H1 (cell line): ENCODE results near the gene PRDM2. TPM values are rescaled to one million over a fixed set of nuclear protein-coding genes. Genes with fewer than 3 reads are reported as not detected.
"Not testable (repeated sequence)": the region's sequence is repeated elsewhere in the genome, so short reads cannot be mapped to it uniquely, and the experiment has no call there.

ENCODE experiments used
- CTCF ChIA-PET: fragments of 300-600 bp; sonication (Branson Sonifier 250); formaldehyde crosslinking; loops from one replicate; lab custom pipeline; 2021; ENCODE audit not compliant: partially characterized antibody; lab: Charles Lee
- POLR2A ChIA-PET: fragments of 300-600 bp; sonication (Branson Sonifier 250); formaldehyde crosslinking; loops from one replicate; lab custom pipeline; 2021; ENCODE audit warnings: inconsistent platforms; ENCODE audit not compliant: partially characterized antibody; lab: Charles Lee
- DNase-seq, 2 experiments: peaks; one replicate each; pipeline versions ENCODE4 v3.0.0 to v3.0.0-alpha.2; 2010 to 2022; ENCODE audit warnings: low spot score in 2 of 2, low read depth in 1 of 2, mixed read lengths in 1 of 2
- FAIRE-seq: peaks from 2 replicates; lab custom pipeline; 2011; peaks lifted over from hg19 to GRCh38; lab: Jason Lieb, UNC
- H2AFZ ChIP-seq: 2 replicates; pipeline ENCODE4 v1.8.1; 2012; ENCODE audit warnings: low read length, inconsistent platforms
- H2AK5ac ChIP-seq: 2 replicates; pipeline ENCODE4 v1.6.1; 2013; ENCODE audit warnings: low read depth, low read length
- H2BK120ac ChIP-seq: replicated peaks from 2 replicates; pipeline ENCODE3; 2013; ENCODE audit warnings: low read depth, low read length, inconsistent platforms
- H2BK12ac ChIP-seq: 2 replicates; pipeline ENCODE4 v1.6.1; 2013; ENCODE audit warnings: low read depth, low read length
- H2BK15ac ChIP-seq: 2 replicates; pipeline ENCODE4 v1.6.1; 2013; ENCODE audit warnings: low read length
- H2BK20ac ChIP-seq: 2 replicates; pipeline ENCODE4 v1.6.1; 2013; ENCODE audit warnings: low read length
- H2BK5ac ChIP-seq: 2 replicates; pipeline ENCODE4 v1.6.1; 2013; ENCODE audit warnings: low read depth, low read length
- H3K14ac ChIP-seq: 2 replicates; pipeline ENCODE4 v1.6.1; 2013; ENCODE audit warnings: inconsistent platforms; ENCODE audit not compliant: insufficient read length
- H3K18ac ChIP-seq: 2 replicates; pipeline ENCODE4 v1.6.1; 2013; ENCODE audit warnings: low read length; ENCODE audit errors: extremely low read depth
- H3K23ac ChIP-seq: 2 replicates; pipeline ENCODE4 v1.6.1; 2013; ENCODE audit warnings: inconsistent platforms; ENCODE audit not compliant: insufficient read length
- H3K23me2 ChIP-seq: 2 replicates; pipeline ENCODE4 v1.6.1; 2013; ENCODE audit warnings: low read depth, low read length
- H3K27ac ChIP-seq: 2 replicates; pipeline ENCODE4 v1.6.1; 2011; ENCODE audit warnings: low read depth, low read length, inconsistent platforms
- H3K27me3 ChIP-seq, 4 experiments: replicated peaks in 1 of 4; 1 replicate in 1 of 4; 2 replicates in 3 of 4; pipeline versions ENCODE4 v1.6.1 to v1.8.1; 2011 to 2013; ENCODE audit warnings: low read length in 3 of 4, mild to moderate bottlenecking in 3 of 4, inconsistent platforms in 2 of 4, mixed read lengths in 2 of 4, moderate library complexity in 1 of 4; ENCODE audit not compliant: control insufficient read depth in 3 of 4, insufficient read depth in 3 of 4; ENCODE audit errors: extremely low read depth in 1 of 4
- H3K36me3 ChIP-seq, 4 experiments: 2 replicates each; pipeline versions ENCODE4 v1.6.1 to v1.8.1; 2011 to 2013; ENCODE audit warnings: mild to moderate bottlenecking in 4 of 4, low read length in 3 of 4, moderate library complexity in 2 of 4, control low read depth in 1 of 4, inconsistent platforms in 1 of 4; ENCODE audit not compliant: insufficient read depth in 4 of 4, control insufficient read depth in 2 of 4
- H3K4ac ChIP-seq: replicated peaks from 2 replicates; pipeline ENCODE3; 2013; ENCODE audit warnings: low read length, low read depth, mixed read lengths, inconsistent platforms; ENCODE audit not compliant: insufficient read length
- H3K4me1 ChIP-seq, 4 experiments: replicated peaks in 1 of 4; 1 replicate in 1 of 4; 2 replicates in 3 of 4; pipeline versions ENCODE4 v1.6.1 to v1.8.1; 2011 to 2013; ENCODE audit warnings: low read length in 3 of 4, inconsistent platforms in 2 of 4, mixed read lengths in 1 of 4; ENCODE audit not compliant: insufficient read depth in 4 of 4, control insufficient read depth in 3 of 4
- H3K4me2 ChIP-seq, 2 experiments: 2 replicates each; pipeline versions ENCODE4 v1.6.1 to v1.8.1; 2011 to 2013; ENCODE audit warnings: low read depth in 2 of 2, low read length in 2 of 2, control low read depth in 1 of 2, inconsistent platforms in 1 of 2, mild to moderate bottlenecking in 1 of 2; ENCODE audit not compliant: insufficient read depth in 1 of 2
- H3K4me3 ChIP-seq, 4 experiments: fragments of 200-600, 300-600 bp in 1 of 4; sonication (generic), shearing (Covaris generic), sonication (Bioruptor Twin) in 1 of 4; 2 replicates each; pipeline versions ENCODE4 v1.5.1 to v1.8.1; 2011 to 2016; ENCODE audit warnings: low read length in 4 of 4, low read depth in 3 of 4, control low read depth in 2 of 4, inconsistent platforms in 2 of 4, mild to moderate bottlenecking in 2 of 4, mixed read lengths in 1 of 4, moderate library complexity in 1 of 4; ENCODE audit not compliant: insufficient read depth in 2 of 4; ENCODE audit errors: extremely low read depth in 1 of 4
- H3K56ac ChIP-seq: replicated peaks from 2 replicates; pipeline ENCODE3; 2013; ENCODE audit warnings: low read depth, mild to moderate bottlenecking, mixed read lengths, low read length, inconsistent platforms; ENCODE audit not compliant: insufficient read length
- H3K79me1 ChIP-seq: 2 replicates; pipeline ENCODE4 v1.6.1; 2013; ENCODE audit warnings: low read depth, low read length, control low read depth
- H3K79me2 ChIP-seq, 2 experiments: 2 replicates each; pipeline versions ENCODE4 v1.6.1 to v1.8.1; 2012 to 2013; ENCODE audit warnings: low read length in 2 of 2, mild to moderate bottlenecking in 2 of 2, inconsistent platforms in 1 of 2; ENCODE audit not compliant: insufficient read depth in 2 of 2, control insufficient read depth in 1 of 2
- H3K9ac ChIP-seq, 4 experiments: replicated peaks in 1 of 4; 1 replicate in 1 of 4; 2 replicates in 3 of 4; pipeline versions ENCODE4 v1.6.1 to v1.8.1; 2011 to 2013; ENCODE audit warnings: low read depth in 3 of 4, low read length in 3 of 4, control low read depth in 2 of 4, mild to moderate bottlenecking in 2 of 4, moderate library complexity in 2 of 4, inconsistent platforms in 1 of 4; ENCODE audit errors: extremely low read depth in 1 of 4
- H3K9me3 ChIP-seq, 2 experiments: 2 replicates each; pipeline versions ENCODE4 v1.6.1 to v1.8.1; 2012 to 2013; ENCODE audit warnings: mild to moderate bottlenecking in 2 of 2, moderate library complexity in 2 of 2, control low read depth in 1 of 2, inconsistent platforms in 1 of 2, low read depth in 1 of 2, low read length in 1 of 2, mixed read lengths in 1 of 2; ENCODE audit not compliant: insufficient read depth in 2 of 2
- H4K20me1 ChIP-seq, 2 experiments: replicated peaks in 1 of 2; 2 replicates each; pipeline versions ENCODE3 to v1.8.1; 2011 to 2013; ENCODE audit warnings: inconsistent platforms in 2 of 2, low read length in 2 of 2, mild to moderate bottlenecking in 1 of 2; ENCODE audit not compliant: insufficient read depth in 2 of 2, control insufficient read depth in 1 of 2
- H4K5ac ChIP-seq: 2 replicates; pipeline ENCODE4 v1.6.1; 2013; ENCODE audit warnings: low read length, low read depth, mixed read lengths, inconsistent platforms; ENCODE audit not compliant: insufficient read length
- H4K8ac ChIP-seq: 2 replicates; pipeline ENCODE4 v1.8.0; 2013; ENCODE audit warnings: mild to moderate bottlenecking, moderate library complexity, low read length, inconsistent platforms; ENCODE audit not compliant: insufficient read depth; ENCODE audit errors: extremely low read depth
- H4K91ac ChIP-seq: replicated peaks from 2 replicates; pipeline ENCODE3; 2013; ENCODE audit warnings: low read length, mixed read lengths, inconsistent platforms; ENCODE audit not compliant: insufficient read length
- WGBS, 2 experiments: shearing (Covaris generic) in 1 of 2; methylation state at CpG; one replicate each; pipeline versions ENCODE4 v1.1.6 to v1.1.7; 2013 to 2015; ENCODE audit warnings: low lambda C conversion rate in 2 of 2, mixed read lengths in 2 of 2, inconsistent platforms in 1 of 2, low coverage in 1 of 2, missing lambda C conversion rate in 1 of 2; ENCODE audit not compliant: insufficient replicate concordance in 2 of 2, insufficient coverage in 1 of 2, insufficient read length in 1 of 2; ENCODE audit errors: extremely low coverage in 1 of 2, missing lambda C conversion rate in 1 of 2; 5-methylcytosine and 5-hydroxymethylcytosine counted together
- polyA plus RNA-seq, 7 experiments: library from polyadenylated mRNA; depleted of rRNA in 3 of 7; stranded (reverse) in 5 of 7; unstranded in 2 of 7; fragments of >200 nt in 5 of 7; fragments of 200-250 nt in 2 of 7; gene quantifications; 1 replicate in 5 of 7; 2 replicates in 1 of 7; 4 replicates in 1 of 7; pipeline versions ENCODE4 v1.2.1 to v1.2.3, GENCODE V29; 2011 to 2013; ENCODE audit warnings: missing spikeins in 2 of 7, mixed read lengths in 2 of 7
- total RNA-seq: library from RNA; stranded (reverse); fragmentation: NEBNext Ultra II Directional; extraction: Animal tissue kit (Norgen Biotek cat#: 25700); gene quantifications from 2 replicates; pipeline ENCODE4 v1.2.1, GENCODE V29; 2021

Gene PRDM2
- total and polyA plus RNA-seq, 2 of the 8 experiments (the other 6 are each of a cell fraction or from before 2014, with no cell fraction given), result 5.8 to 21.2 TPM

- not testable (repeated sequence) for H2BK15ac ChIP-seq
Measured at GRCh38 chr1:13680609-13681008, 19.4 kb upstream of the PRDM2 start.

More at GRCh38 chr1:13680609-13681008, 19.4 kb upstream of the PRDM2 start:
- H4K8ac ChIP-seq, H3K9me3 ChIP-seq, H3K36me3 ChIP-seq, H2BK20ac ChIP-seq, H2BK5ac ChIP-seq, H3K9ac ChIP-seq, H3K14ac ChIP-seq, H4K91ac ChIP-seq, CTCF ChIA-PET, H3K23me2 ChIP-seq, H3K27me3 ChIP-seq, H3K27ac ChIP-seq, H3K4me2 ChIP-seq, H3K79me1 ChIP-seq, H3K4me3 ChIP-seq, POLR2A ChIA-PET, H3K4ac ChIP-seq, H3K18ac ChIP-seq, H2AFZ ChIP-seq, H2BK12ac ChIP-seq, H3K79me2 ChIP-seq, H4K5ac ChIP-seq, H3K23ac ChIP-seq, H2AK5ac ChIP-seq, H3K4me1 ChIP-seq, DNase-seq, FAIRE-seq, H4K20me1 ChIP-seq, H3K56ac ChIP-seq, H2BK120ac ChIP-seq: not testable (repeated sequence)
- WGBS, 2 experiments, result 100% methylated on average over 5 of the region's 9 CpGs; no CpG with 5 or more reads in 1 of the 2 experiments
